ENCODE data around the gene GPR162. TPM values are rescaled to one million over a fixed set of nuclear protein-coding genes. Genes with fewer than 3 reads are reported as not detected.

The GPR162 gene
- total RNA-seq, 2 experiments from 2014 or later = not detected

DNA sequence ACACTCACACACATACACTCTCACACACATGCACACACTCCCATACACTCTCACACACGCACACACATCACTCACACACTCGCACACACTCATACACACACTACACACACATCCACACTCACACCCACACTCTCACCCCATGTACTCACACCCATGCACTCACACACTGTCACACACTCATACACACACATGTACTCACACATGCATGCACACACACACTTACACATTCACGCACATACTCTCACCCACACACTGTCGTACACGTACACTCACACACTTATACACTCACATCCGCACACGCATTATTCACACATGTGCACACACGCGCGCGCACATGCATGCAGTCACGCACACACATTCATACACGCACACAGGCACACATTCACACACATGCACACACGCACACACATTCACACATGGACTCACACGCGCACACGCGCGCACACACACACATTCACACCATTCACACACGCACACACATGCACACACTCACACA is 3.9 kb upstream of the GPR162 start:
- ChIA-PET CTCF (no interaction called here), POLR2A (interaction anchor here (1.0 kb wide), 1 partner anchor 65 kb away, joined by 3 read pairs; the partner anchor contains the start of gene MLF2)
- peaks cover 12% of the 10 kb centered on the region for H3K27me3 Mint-ChIP-seq
- peaks cover 14% of the 10 kb centered on the region for H3K4me1 Mint-ChIP-seq
- no peak overlapping the region for H3K4me3 Mint-ChIP-seq
- no peaks in the 10 kb centered on the region for H3K9me3 Mint-ChIP-seq
- H3K27ac Mint-ChIP-seq = no peak overlapping the region
- H3K36me3 Mint-ChIP-seq (ENCODE audit: low read depth) = peaks cover 60% of the 10 kb centered on the region
- DNase-seq = no peak

DNA sequence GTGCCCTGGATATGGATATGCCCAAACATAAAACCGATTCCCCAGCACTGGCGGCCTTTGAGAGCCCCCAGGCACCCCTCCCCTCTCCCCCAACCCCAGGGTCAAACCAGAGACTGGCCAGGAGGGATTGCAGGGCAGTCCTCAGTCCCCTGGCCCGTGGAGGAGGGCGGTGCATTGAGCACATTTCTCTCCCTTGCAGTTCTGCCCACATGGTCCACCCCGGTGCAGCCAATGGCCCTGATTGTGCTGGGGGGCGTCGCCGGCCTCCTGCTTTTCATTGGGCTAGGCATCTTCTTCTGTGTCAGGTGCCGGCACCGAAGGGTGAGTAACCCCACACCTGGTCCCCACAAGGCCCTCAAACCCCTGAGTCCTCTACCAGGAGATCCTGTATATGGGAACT is 3.4 kb upstream of the GPR162 start:
- ChIA-PET POLR2A (interaction anchor here (1.0 kb wide), 2 partner anchors 16 to 65 kb away, joined by 3 read pairs; partner anchors contain the start of gene MLF2), CTCF (no interaction called here)
- H3K27ac Mint-ChIP-seq = no peak overlapping the region
- DNase-seq = no peak
- H3K4me3 Mint-ChIP-seq = no peak overlapping the region
- H3K27me3 Mint-ChIP-seq = peaks cover 17% of the 10 kb centered on the region
- H3K9me3 Mint-ChIP-seq = no peaks in the 10 kb centered on the region
- H3K36me3 Mint-ChIP-seq (ENCODE audit: low read depth) = peaks cover 60% of the 10 kb centered on the region
- peaks cover 14% of the 10 kb centered on the region for H3K4me1 Mint-ChIP-seq

DNA sequence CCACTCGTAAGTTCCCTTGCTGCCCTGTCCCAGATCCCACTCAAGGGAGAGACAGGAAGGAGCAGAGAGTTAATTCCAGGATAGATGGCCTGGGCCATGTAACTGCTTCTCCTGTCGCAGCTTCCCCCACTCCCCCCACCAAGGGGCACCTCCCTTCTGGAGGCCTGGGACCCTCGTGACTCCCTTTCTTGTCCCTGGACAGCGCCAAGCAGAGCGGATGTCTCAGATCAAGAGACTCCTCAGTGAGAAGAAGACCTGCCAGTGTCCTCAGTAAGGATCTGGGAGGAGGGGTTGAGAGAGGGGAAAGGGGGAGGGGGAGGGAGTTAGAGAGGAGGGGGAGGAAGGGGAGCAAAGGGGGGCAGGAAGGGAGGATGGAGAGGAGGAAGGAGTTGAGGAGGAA is 3.0 kb upstream of the GPR162 start:
- ChIA-PET POLR2A (interaction anchor here (1.0 kb wide), 2 partner anchors 15 to 66 kb away, joined by 3 read pairs; partner anchors contain the start of gene MLF2), CTCF (no interaction called here)
- no peak overlapping the region for H3K4me3 Mint-ChIP-seq

DNA sequence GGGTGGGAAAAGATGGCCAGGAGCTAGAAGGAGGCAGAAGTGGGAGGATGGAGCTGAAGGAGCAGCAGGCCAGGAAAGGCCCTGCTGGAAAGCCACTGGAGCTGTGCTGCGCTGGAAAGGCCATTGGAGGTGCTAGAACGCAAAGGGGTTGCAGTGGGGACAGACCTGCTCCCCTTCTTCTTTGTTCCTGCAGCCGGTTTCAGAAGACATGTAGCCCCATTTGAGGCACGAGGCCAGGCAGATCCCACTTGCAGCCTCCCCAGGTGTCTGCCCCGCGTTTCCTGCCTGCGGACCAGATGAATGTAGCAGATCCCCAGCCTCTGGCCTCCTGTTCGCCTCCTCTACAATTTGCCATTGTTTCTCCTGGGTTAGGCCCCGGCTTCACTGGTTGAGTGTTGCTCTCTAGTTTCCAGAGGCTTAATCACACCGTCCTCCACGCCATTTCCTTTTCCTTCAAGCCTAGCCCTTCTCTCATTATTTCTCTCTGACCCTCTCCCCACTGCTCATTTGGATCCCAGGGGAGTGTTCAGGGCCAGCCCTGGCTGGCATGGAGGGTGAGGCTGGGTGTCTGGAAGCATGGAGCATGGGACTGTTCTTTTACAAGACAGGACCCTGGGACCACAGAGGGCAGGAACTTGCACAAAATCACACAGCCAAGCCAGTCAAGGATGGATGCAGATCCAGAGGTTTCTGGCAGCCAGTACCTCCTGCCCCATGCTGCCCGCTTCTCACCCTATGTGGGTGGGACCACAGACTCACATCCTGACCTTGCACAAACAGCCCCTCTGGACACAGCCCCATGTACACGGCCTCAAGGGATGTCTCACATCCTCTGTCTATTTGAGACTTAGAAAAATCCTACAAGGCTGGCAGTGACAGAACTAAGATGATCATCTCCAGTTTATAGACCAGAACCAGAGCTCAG is 2.3 kb upstream of the GPR162 start:
- Mint-ChIP-seq H3K27me3 (peaks cover 24% of the 10 kb centered on the region), H3K4me1 (peaks cover 14% of the 10 kb centered on the region)
- POLR2A ChIA-PET = interaction anchor here (1.0 kb wide), 2 partner anchors 15 to 66 kb away, joined by 3 read pairs; partner anchors contain the start of gene MLF2

More for the DNA sequence above, 3.0 kb upstream of the GPR162 start:
- DNase-seq = no peak
- Mint-ChIP-seq H3K4me1 (peaks cover 14% of the 10 kb centered on the region), H3K36me3 (ENCODE audit: low read depth) (peaks cover 58% of the 10 kb centered on the region), H3K9me3 (no peaks in the 10 kb centered on the region), H3K27me3 (peaks cover 19% of the 10 kb centered on the region), H3K27ac (peak overlapping the region; percentile 23)

DNA sequence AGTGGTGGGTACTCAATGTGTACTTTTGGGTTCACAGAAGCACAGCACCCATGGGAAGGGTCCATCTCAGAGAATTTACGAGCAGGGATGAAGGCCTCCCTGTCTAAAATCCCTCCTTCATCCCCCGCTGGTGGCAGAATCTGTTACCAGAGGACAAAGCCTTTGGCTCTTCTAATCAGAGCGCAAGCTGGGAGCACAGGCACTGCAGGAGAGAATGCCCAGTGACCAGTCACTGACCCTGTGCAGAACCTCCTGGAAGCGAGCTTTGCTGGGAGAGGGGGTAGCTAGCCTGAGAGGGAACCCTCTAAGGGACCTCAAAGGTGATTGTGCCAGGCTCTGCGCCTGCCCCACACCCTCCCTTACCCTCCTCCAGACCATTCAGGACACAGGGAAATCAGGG is 1.5 kb upstream of the GPR162 start:
- peaks cover 42% of the 10 kb centered on the region for H3K36me3 Mint-ChIP-seq (ENCODE audit: low read depth)
- H3K4me1 Mint-ChIP-seq = peaks cover 14% of the 10 kb centered on the region
- no peak overlapping the region for H3K4me3 Mint-ChIP-seq
- CTCF ChIA-PET = no interaction called here
- no peaks in the 10 kb centered on the region for H3K9me3 Mint-ChIP-seq
- POLR2A ChIA-PET = interaction anchor here (1.4 to 1.6 kb wide), 3 partner anchors 7 to 67 kb away, joined by 6 to 7 read pairs (median 7); partner anchors contain the start of genes CDCA3, MLF2 and USP5
- DNase-seq = no peak
- H3K27ac Mint-ChIP-seq = no peak overlapping the region
- H3K27me3 Mint-ChIP-seq = peaks cover 30% of the 10 kb centered on the region

More for the DNA sequence above, 2.3 kb upstream of the GPR162 start:
- no peak for DNase-seq
- no peak overlapping the region for H3K27ac Mint-ChIP-seq
- no peak overlapping the region for H3K4me3 Mint-ChIP-seq
- CTCF ChIA-PET = no interaction called here
- peaks cover 50% of the 10 kb centered on the region for H3K36me3 Mint-ChIP-seq (ENCODE audit: low read depth)
- H3K9me3 Mint-ChIP-seq = no peaks in the 10 kb centered on the region

DNA sequence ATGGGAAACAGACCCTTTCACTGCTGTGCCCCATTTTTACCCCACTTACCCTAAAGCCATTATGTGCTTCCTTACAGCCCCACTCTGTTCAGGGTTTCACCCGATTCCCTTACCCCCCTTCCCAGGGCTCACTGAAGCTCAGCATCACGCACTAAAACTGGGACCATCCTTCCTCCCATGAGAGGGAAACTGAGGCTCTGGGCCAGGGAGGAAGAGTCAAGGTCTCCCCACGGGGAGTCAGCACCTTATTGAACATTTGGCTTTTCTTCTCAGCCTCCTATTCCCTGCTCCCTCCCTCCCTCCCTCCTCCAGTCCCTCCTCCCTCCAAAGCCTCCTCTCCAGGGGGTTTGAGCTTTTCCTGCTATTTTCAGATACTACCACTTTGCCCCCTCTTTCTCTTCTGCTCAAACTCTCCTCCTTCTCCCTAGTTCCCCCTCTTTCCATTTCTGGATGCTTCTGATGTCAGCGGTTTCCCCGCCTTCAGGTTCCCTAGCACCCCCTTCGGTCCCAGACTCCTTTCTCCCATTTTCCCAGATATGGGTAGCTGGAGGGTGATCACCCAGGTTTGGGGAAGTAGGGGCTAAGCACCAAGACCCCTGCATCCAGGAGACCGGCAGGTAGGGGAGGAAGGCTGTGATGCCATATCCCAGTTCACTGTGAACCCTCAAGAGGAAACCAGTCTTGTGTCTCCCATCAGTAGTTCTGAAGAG is 960 bp downstream of the GPR162 start:
- Mint-ChIP-seq H3K27ac (no peak overlapping the region), H3K27me3 (peaks cover 51% of the 10 kb centered on the region), H3K36me3 (ENCODE audit: low read depth) (peaks cover 24% of the 10 kb centered on the region), H3K4me3 (no peak overlapping the region), H3K9me3 (no peaks in the 10 kb centered on the region), H3K4me1 (peaks cover 21% of the 10 kb centered on the region)
- DNase-seq = no peak
- CTCF ChIA-PET = interaction anchor here (0.5 to 4.9 kb wide), 7 partner anchors 9 to 202 kb away, joined by 3 to 48 read pairs (median 4); partner anchors contain the start of gene MLF2
- POLR2A ChIA-PET = interaction anchor here (0.7 to 7.2 kb wide), 6 partner anchors 11 to 69 kb away, joined by 3 to 33 read pairs (median 4); partner anchors contain the start of genes CDCA3, MLF2 and USP5

DNA sequence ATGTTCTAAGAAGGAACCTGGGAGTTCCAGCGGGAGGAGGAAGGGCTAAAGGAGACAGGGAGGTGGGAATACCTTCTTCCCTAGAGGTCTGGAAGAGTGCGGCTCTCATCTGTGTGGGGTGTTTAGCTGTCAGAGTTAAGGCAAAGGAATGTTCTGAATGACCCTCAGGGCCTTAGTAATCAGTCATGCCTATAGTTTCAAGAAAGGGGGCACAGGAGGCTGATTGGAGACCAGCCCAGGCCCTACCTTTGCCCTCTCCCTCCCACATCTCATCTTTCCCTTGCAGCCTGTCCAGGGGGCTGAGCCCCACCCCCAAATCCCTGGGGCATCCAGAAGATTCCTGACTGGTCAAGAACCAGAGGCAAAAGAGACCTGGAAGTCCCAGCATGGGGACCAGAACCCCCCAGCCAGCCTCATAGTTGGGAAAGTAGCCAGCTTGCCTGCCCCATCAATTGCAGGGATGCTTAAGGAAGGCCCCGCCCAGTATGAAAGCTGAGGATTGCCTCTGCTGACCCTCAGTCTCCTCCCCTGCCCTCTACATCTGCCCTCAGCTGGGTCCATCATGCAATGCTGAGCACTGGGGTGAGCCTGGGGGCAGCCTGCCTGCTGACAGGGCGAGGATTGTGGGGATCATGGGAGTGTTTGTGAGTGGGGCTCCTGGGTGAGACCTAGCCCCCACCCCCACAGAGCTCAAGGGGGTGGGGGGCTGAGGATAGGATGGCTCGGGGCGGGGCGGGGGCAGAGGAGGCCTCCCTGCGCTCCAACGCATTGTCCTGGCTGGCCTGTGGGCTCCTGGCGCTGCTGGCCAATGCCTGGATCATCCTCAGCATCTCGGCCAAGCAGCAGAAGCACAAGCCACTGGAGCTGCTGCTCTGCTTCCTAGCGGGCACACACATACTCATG is 1.8 kb downstream of the GPR162 start:
- H3K36me3 Mint-ChIP-seq (ENCODE audit: low read depth) = peaks cover 15% of the 10 kb centered on the region
- peaks cover 54% of the 10 kb centered on the region for H3K27me3 Mint-ChIP-seq
- H3K27ac Mint-ChIP-seq = no peak overlapping the region
- H3K4me1 Mint-ChIP-seq = peaks cover 23% of the 10 kb centered on the region
- CTCF ChIA-PET = interaction anchor here (1.0 to 4.9 kb wide), 6 partner anchors 10 to 253 kb away, joined by 4 to 48 read pairs (median 4); partner anchors contain the start of genes MLF2 and PTMS
- H3K4me3 Mint-ChIP-seq = no peak overlapping the region
- no peak for DNase-seq
- no peaks in the 10 kb centered on the region for H3K9me3 Mint-ChIP-seq
- POLR2A ChIA-PET = interaction anchor here (1.1 to 7.2 kb wide), 3 partner anchors 10 to 70 kb away, joined by 3 to 33 read pairs (median 5); partner anchors contain the start of gene MLF2

DNA sequence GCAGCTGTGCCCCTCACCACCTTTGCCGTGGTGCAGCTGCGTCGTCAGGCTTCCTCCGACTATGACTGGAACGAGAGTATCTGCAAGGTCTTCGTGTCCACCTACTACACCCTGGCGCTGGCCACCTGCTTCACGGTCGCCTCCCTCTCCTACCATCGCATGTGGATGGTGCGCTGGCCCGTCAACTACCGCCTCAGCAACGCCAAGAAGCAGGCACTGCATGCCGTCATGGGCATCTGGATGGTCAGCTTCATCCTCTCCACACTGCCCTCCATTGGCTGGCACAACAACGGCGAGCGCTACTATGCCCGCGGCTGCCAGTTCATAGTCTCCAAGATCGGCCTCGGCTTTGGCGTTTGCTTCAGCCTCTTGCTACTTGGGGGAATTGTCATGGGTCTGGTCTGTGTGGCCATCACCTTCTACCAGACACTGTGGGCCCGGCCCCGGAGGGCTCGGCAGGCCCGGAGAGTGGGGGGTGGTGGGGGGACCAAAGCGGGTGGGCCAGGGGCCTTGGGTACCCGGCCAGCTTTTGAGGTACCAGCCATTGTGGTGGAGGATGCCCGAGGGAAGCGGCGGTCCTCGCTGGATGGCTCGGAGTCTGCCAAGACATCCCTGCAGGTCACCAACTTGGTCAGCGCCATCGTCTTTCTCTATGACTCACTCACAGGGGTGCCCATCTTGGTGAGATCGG is 2.6 kb downstream of the GPR162 start:
- no peak overlapping the region for H3K27ac Mint-ChIP-seq

DNA sequence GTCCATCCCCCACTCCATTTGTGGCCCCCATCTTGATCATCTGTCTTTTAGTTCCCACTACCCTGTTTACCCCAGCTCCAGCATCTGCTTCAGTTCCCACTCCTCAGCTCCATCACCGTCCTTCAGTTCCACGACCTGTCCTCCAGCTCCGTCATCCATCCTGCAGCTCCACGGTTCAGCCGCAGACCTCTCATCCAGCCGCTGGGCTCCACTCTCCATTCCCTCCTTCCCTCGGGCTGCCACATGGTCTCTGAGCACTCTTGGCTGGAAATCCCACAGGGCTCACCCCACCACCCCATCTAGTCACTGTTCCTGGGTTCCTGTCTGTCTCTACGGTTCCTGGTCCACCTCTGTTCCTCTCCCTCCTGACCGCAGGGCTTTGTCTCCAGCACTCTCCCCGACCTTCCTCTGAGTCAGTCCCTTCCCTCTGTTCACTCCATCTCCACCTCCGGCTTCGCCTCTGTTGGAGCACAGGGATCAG is 3.3 kb downstream of the GPR162 start:
- peaks cover 3% of the 10 kb centered on the region for H3K36me3 Mint-ChIP-seq (ENCODE audit: low read depth)
- CTCF ChIA-PET = interaction anchor here (0.8 to 4.9 kb wide), 18 partner anchors 11 to 257 kb away, joined by 3 to 48 read pairs (median 4); partner anchors contain the start of genes CD4, CDCA3, MLF2 and NOP2
- H3K4me3 Mint-ChIP-seq = no peak overlapping the region
- no peak for DNase-seq
- H3K27me3 Mint-ChIP-seq = peaks cover 67% of the 10 kb centered on the region
- H3K27ac Mint-ChIP-seq = no peak overlapping the region
- peaks cover 29% of the 10 kb centered on the region for H3K4me1 Mint-ChIP-seq
- no peaks in the 10 kb centered on the region for H3K9me3 Mint-ChIP-seq
- POLR2A ChIA-PET = interaction anchor here (0.6 to 7.2 kb wide), 5 partner anchors 10 to 72 kb away, joined by 3 to 33 read pairs (median 4); partner anchors contain the start of gene MLF2

More for the DNA sequence above, 2.6 kb downstream of the GPR162 start:
- H3K4me1 Mint-ChIP-seq = peaks cover 28% of the 10 kb centered on the region
- H3K4me3 Mint-ChIP-seq = no peak overlapping the region
- peaks cover 11% of the 10 kb centered on the region for H3K36me3 Mint-ChIP-seq (ENCODE audit: low read depth)
- POLR2A ChIA-PET = interaction anchor here (1.4 to 7.2 kb wide), 2 partner anchors 13 to 71 kb away, joined by 5 to 33 read pairs; partner anchors contain the start of gene MLF2
- CTCF ChIA-PET = interaction anchor here (0.8 to 4.9 kb wide), 14 partner anchors 11 to 256 kb away, joined by 3 to 48 read pairs (median 4); partner anchors contain the start of genes CD4, MLF2, NOP2 and PTMS
- H3K27me3 Mint-ChIP-seq = peaks cover 60% of the 10 kb centered on the region
- no peaks in the 10 kb centered on the region for H3K9me3 Mint-ChIP-seq
- no peak for DNase-seq

DNA sequence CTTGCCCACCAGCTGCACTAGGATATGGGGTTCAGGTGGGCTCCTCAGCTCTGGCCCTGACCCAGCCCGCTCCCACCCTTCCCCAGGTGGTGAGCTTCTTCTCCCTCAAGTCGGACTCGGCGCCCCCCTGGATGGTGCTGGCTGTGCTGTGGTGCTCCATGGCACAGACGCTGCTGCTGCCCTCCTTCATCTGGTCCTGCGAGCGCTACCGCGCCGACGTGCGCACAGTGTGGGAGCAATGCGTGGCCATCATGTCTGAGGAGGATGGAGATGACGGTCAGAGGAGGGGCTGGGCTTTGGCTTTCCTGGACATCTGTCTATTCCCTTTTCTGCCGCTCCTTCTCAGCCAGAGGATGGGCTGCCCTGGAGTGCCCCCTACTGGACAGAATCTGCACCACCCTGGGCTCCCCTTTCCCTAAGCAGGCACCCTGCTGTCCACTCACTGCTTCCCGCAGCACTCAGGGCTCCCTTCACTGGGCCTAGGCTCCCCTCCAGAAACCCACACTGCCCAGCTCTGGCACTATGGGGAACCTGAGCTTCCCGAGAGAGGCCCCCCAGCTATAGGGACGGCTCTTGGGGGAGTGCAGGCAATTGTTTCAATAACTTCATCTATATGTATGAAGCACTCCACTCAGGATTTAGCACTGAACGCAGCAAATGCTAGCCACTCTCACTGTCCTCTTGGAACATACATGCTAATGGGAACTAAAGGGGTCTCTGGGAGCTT is 3.9 kb downstream of the GPR162 start:
- peak; percentile 84 for DNase-seq
- H3K36me3 Mint-ChIP-seq (ENCODE audit: low read depth) = peaks cover 2% of the 10 kb centered on the region
- H3K4me3 Mint-ChIP-seq = no peak overlapping the region
- ChIA-PET POLR2A (interaction anchor here (0.6 to 7.2 kb wide), 4 partner anchors 11 to 72 kb away, joined by 3 to 33 read pairs (median 4); partner anchors contain the start of gene MLF2), CTCF (interaction anchor here (0.6 to 4.9 kb wide), 23 partner anchors 10 to 344 kb away, joined by 3 to 48 read pairs (median 3); partner anchors contain the start of genes CD4, CDCA3, COPS7A and MLF2)
- no peaks in the 10 kb centered on the region for H3K9me3 Mint-ChIP-seq
- H3K27me3 Mint-ChIP-seq = peaks cover 72% of the 10 kb centered on the region
- H3K4me1 Mint-ChIP-seq = peaks cover 27% of the 10 kb centered on the region
- no peak overlapping the region for H3K27ac Mint-ChIP-seq
